Measurements from ENCODE around the gene NSMF. TPM values are rescaled to one million over a fixed set of nuclear protein-coding genes. Genes with fewer than 3 reads are reported as not detected.

NSMF gene
- total RNA-seq, 1 experiment from 2014 or later, result 96.6 TPM

- no peak for DNase-seq (ENCODE audit: low spot score)
- in situ Hi-C loops (cut with HindIII; ENCODE audit: low sequenced_read_pairs), result no loop called here
These were observed 23.0 kb downstream of the NSMF start for GRCh38 chr9:137435980-137436760.

- no peak for DNase-seq (ENCODE audit: low spot score)
These were observed 23.7 kb downstream of the NSMF start for GRCh38 chr9:137435381-137435891.

DNA sequence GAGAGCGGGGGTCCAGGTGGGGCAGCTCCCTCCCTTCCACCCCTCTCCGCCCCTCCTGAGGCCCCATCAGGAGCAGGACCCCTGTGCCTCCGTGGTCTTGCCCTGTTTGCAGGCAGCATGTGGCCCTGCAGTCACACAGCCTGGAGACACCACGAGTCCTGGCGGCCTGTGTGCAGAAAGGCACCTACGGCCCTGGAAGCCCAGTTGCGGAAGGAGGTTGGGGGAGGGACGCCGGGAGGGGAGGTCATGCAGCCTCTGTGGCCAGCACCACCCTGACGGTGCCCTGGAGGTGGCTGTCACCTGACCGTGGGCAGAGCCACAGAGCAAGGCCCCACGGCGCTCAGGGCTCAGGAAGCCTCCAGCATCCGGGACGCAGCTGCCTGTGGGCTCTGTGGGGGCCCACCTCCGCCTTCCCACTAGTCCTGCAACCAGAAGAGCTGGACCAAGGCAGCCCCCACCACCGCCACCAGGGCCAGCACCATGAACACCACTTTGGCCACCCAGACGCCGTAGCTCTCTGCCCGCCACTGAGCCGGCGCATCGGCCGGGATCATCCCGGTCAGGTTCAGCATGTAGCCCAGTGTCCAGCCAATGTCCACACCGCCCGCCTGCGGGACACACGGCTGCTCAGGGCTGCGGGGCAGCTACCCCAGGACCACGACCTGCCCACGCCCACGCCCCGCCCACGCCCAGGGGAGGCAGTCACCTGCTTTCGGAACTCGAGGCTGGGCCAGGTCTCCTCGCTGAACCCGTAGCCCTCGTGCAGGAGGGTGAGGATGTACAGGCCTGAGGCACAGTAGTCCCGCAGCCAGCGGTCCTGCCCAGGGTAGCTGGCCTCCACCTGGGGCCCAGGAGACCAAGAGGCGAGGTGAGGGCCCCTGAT, 24.4 kb downstream of the NSMF start:
- in situ Hi-C loops (cut with HindIII; ENCODE audit: low sequenced_read_pairs), result no loop called here
- DNase-seq (ENCODE audit: low spot score), result no peak

More at GRCh38 chr9:137435381-137435891, 23.7 kb downstream of the NSMF start:
- in situ Hi-C loops (cut with HindIII; ENCODE audit: low sequenced_read_pairs), result no loop called here

DNA sequence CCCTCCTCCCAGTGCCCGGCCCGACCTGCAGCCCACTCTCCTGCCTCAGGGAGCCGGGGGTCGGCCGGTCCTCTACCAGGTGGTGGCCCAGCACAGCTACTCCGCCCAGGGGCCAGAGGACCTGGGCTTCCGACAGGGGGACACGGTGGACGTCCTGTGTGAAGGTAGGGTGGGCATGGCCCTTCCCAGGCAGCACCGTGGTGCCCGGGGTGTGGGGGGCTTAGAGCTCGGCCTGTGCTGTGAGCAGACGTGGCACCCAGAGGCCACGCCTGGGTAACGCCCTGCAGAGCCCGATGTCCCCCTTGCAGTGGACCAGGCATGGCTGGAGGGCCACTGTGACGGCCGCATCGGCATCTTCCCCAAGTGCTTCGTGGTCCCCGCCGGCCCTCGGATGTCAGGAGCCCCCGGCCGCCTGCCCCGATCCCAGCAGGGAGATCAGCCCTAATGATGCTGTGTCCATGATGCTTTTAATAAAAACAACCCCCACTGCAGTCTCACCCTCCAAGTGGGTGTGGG, 25.2 kb downstream of the NSMF start:
- in situ Hi-C loops (cut with HindIII; ENCODE audit: low sequenced_read_pairs), result no loop called here
- no peak for DNase-seq (ENCODE audit: low spot score)

GRCh38 chr9:137433349-137433915, 25.7 kb downstream of the NSMF start:
- no peak for DNase-seq (ENCODE audit: low spot score)
- in situ Hi-C loops (cut with HindIII; ENCODE audit: low sequenced_read_pairs), result no loop called here

- DNase-seq (ENCODE audit: low spot score), result no peak
- in situ Hi-C loops (cut with HindIII; ENCODE audit: low sequenced_read_pairs), result no loop called here
These were observed 26.3 kb downstream of the NSMF start for GRCh38 chr9:137432687-137433348.

DNA sequence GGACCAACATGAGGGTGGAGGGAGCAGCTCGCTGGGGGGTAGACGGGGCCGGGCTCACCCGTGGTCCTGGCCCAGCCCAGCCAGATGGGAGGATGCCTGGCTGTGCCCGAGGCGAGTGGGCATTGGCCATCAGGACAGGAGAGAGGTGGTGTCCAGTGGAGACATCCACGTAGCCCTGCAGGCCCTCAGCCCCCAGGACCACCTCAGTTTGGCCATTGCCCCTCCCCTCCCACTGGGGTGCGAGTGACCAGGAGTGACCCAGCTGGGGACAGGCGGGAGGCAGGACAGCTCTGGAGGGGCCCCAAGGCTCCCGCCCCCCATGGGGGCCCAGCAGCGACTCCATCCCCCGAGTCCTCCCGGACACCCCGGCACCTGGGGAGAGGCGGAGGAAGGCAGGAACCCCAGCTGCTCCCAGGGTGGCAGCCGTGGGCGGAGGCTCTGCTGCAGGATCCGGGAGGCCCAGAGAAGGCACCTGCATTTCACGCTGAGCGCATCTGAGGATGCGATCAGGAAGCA, 27.7 kb downstream of the NSMF start:
- DNase-seq (ENCODE audit: low spot score), result no peak
- in situ Hi-C loops (cut with HindIII; ENCODE audit: low sequenced_read_pairs), result no loop called here

DNA sequence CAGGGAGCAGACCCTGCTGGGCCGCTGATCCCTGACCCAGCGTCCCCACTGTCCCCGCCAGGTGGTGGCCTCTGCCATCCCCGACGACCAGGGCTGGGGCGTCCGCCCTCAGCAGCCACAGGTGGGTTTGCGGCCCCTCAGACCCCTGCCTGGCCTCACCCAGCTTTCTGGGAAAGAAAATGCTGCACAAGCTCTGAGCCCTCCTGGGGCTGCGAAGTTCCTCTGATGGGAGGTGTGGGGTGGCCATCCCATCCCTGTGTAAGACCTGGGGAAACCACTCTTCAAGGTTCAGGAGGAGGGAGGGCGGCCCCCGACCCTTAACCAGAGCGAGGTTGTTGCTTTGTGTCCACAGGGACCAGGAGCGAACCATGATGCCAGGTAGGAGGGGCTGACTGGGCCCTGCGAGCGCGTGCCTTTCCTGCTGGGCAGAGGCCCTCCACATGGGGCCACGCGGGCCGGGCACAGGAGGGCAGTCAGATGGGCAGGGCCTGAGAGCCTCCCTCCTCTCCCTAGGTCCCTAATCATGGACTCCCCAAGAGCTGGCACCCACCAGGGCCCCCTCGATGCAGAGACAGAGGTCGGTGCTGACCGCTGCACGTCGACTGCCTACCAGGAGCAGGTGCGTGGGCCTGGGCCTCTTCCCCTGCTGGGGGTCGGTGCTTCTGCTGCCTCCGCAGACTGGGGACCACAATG, 28.3 kb downstream of the NSMF start:
- in situ Hi-C loops (cut with HindIII; ENCODE audit: low sequenced_read_pairs), result no loop called here
- no peak for DNase-seq (ENCODE audit: low spot score)

DNA sequence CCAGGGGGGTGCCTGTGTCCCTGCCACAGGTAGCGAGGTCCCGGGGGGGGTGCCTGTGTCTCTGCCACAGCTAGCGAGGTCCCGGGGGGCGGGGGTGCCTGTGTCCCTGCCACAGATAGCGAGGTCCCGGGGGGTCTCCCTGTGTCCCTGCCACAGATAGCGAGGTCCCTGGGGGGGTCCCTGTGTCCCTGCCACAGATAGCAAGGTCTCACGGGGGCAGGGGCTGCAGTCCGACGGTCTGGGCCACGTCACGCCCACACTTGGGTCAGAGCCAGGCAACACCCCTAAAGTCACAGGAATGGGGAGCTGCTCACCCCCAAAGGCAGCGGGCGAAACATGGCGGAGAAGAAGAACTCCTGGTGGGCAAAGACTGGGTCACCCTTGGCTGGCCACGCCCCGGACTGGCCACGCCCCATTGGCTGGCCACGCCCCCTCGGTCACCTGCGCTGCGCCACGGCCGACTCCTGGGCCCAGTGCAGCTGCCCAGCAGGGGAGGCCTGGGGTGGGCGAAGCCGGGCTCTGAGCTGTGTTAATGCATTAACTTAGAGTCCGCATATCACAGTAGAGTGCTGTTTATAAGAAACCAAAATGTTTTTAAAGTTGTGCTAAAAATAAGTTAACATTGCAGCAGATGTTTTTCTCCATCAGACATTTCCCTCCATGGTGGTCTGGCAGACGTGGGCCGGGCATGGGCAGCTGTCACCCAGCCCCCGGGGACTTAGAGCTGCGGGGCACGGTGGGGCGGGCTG, 29.0 kb downstream of the NSMF start:
- DNase-seq (ENCODE audit: low spot score), result no peak
- in situ Hi-C loops (cut with HindIII; ENCODE audit: low sequenced_read_pairs), result no loop called here

DNA sequence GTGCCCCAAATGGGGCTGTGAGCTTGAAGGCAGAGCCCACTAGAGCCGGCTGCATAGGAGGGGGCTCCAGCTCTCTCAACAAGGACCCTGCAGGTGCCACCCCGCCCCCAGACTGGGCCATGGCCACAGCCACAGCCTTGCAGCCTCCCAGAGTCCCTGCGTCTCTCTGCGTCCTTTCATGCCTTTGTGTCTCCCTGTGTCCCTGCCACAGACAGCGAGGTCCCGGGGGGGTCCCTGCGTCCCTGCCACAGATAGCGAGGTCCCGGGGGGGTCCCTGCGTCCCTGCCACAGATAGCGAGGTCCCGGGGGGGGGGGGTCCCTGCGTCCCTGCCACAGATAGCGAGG, 29.6 kb downstream of the NSMF start:
- no peak for DNase-seq (ENCODE audit: low spot score)
- in situ Hi-C loops (cut with HindIII; ENCODE audit: low sequenced_read_pairs), result no loop called here

GRCh38 chr9:137428841-137429545, 30.1 kb downstream of the NSMF start:
- in situ Hi-C loops (cut with HindIII; ENCODE audit: low sequenced_read_pairs), result no loop called here
- no peak for DNase-seq (ENCODE audit: low spot score)

GRCh38 chr9:137428311-137428630, 30.9 kb downstream of the NSMF start:
- DNase-seq (ENCODE audit: low spot score), result no peak
- in situ Hi-C loops (cut with HindIII; ENCODE audit: low sequenced_read_pairs), result no loop called here

DNA sequence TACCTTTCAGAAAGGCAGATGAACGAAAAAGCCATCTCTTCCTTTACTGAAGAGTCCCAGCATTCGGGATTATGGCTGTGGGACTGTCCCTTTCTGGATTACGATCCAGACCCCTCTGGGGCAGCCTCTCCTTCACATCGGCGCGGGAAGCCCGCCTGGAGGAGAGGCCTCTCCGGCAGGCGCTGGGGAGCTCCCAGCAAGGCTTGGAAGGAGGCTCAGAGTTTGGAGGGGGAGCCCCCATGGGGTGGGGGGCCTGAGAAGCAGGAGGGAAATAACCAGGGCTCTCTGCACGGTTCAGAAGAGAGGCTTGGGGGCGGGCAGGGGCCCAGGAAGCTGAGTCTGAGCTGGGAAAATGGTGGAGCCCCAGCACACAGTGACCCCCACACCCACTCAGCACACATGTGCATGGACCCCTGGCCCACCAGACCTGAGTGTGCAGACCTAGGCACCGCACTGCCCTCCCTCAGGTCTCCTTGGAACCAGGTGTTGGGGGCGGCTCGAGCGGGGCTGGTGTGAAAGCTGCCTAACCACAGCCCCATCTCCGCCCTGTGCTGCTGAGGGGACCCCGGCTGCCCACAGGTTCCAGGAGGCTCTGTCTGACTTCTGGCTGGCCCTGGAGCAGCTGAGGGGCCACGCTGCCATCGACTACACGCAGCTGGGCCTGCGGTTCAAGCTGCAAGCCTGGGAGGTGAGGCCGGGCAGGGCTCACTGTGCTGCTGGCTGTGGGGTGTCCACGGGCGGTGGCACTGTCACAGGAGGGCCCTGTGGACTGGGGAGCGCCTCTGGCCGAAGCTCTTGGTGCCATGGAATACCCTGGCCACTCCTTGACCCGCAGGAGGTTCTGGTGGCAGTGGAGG, 31.5 kb downstream of the NSMF start:
- no peak for DNase-seq (ENCODE audit: low spot score)
- in situ Hi-C loops (cut with HindIII; ENCODE audit: low sequenced_read_pairs), result no loop called here

DNA sequence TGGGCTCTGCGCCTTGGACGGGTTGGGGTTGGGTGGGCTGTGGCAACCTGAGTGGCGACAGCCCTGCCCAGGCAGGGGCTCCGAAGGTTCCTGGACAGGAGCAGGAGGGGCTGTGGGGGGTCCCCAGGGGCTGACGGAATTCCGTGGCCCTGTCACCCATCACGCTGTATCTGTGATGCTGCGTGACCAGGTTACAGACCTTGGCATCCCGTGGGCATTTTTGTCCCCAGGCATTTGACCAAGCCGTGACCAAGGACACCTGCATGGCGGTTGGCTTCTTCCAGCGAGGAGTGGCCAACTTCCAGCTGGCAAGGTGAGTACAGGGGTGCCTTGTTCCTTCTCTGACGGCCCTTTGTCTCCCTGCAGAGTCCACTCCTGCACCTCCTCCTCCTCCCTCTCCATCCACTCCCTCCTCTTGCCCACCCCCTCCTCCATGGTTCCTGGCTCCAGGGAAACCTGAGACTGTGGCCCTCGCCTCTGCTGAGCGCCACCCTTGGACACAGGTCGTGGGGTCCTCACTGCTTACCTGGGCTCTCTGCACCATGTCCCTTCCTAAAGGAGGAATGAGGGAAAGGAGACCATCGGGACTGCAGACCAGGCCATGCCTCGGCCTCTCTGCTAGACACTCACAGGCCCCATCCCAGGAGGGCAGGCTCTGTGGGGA, 33.0 kb downstream of the NSMF start:
- DNase-seq (ENCODE audit: low spot score), result no peak
- in situ Hi-C loops (cut with HindIII; ENCODE audit: low sequenced_read_pairs), result no loop called here

DNA sequence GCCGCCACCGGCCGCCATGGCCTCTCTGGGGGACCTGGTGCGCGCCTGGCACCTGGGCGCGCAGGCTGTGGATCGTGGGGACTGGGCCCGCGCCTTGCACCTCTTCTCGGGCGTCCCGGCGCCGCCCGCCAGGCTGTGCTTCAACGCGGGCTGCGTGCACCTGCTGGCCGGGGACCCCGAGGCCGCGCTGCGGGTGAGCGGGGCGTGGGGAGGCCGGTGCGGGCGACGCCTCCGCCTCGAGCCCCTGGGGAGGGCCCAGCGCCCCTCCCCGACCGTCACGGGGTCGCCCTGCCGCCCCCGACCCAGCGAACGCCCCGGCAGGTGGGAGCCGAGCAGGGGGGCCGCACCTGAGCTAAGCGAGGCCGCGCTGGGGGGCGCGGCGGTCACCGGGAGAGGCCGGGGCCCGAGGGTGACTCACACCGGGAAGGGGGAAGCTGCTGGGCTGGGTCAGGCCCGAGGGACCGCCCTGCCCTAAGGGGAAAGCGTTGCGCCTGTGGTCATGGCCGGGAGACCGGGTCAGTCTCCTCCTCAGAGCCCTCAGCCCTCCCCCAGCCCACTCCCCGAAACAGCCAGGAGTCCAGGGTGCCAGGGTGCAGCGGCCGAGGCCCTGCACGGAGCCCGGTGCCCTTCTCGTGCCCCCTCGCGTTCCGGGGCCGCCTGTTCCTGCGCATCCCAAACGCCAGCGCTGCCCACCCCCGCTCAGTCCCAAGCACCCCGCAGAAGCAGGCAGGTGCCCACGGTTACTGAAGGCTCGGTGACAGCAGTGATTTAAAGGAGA, 35.4 kb downstream of the NSMF start:
- in situ Hi-C loops (cut with HindIII; ENCODE audit: low sequenced_read_pairs), result no loop called here
- no peak for DNase-seq (ENCODE audit: low spot score)

All from G401 (cell line).